HEK293 (cell line): ENCODE results near the gene IL18RAP.

Experiments
- CTCF ChIP-seq: fragments of 450-650 bp; formaldehyde crosslinking; IDR thresholded peaks from 2 replicates; pipeline ENCODE4 v1.5.1; 2016; ENCODE audit warnings: missing biosample characterization, missing genetic modification characterization
- GFI1B ChIP-seq: fragments of 450-650 bp; formaldehyde crosslinking; IDR thresholded peaks from 2 replicates; pipeline ENCODE4 v1.5.1; 2016; ENCODE audit warnings: missing biosample characterization, missing genetic modification characterization
- GLI4 ChIP-seq: fragments of 450-650 bp; formaldehyde crosslinking; IDR thresholded peaks from 2 replicates; pipeline ENCODE4 v1.5.1; 2016; ENCODE audit warnings: missing biosample characterization, missing genetic modification characterization
- YY2 ChIP-seq: fragments of 450-650 bp; formaldehyde crosslinking; IDR thresholded peaks from 2 replicates; pipeline ENCODE4 v1.5.1; 2016; ENCODE audit warnings: missing biosample characterization, missing genetic modification characterization
- ZNF274 ChIP-seq, 2 experiments: fragments of 200-500 bp in 1 of 2; fragments of 450-650 bp in 1 of 2; sonication (Bioruptor generic) in 1 of 2; formaldehyde crosslinking in 1 of 2; IDR thresholded peaks; 2 replicates each; pipeline versions ENCODE4 v1.5.1 to v1.6.1; 2014 to 2016; ENCODE audit warnings: borderline replicate concordance in 1 of 2, inconsistent platforms in 1 of 2, low read length in 1 of 2, missing biosample characterization in 1 of 2, missing genetic modification characterization in 1 of 2

- TF ChIP-seq ZNF274 (IDR thresholded peaks at IDR 0.05; ENCODE audit: low read length) (no peak), ZNF274 (tag by site-specific recombination; IDR thresholded peaks at IDR 0.05; ENCODE audit: borderline replicate concordance) (no peak), GLI4 (no peak), YY2 (tag by site-specific recombination) (no peak), CTCF (tag by site-specific recombination) (no peak), GFI1B (tag by site-specific recombination) (no peak)
Measured at GRCh38 chr2:102439065-102439695, 16.2 kb downstream of the IL18RAP start.
